ENCODE measurements around the gene GRID2. TPM values are rescaled to one million over a fixed set of nuclear protein-coding genes. Genes with fewer than 3 reads are reported as not detected.

The GRID2 gene
- total RNA-seq, 1 experiment from 2014 or later = not detected

DNA sequence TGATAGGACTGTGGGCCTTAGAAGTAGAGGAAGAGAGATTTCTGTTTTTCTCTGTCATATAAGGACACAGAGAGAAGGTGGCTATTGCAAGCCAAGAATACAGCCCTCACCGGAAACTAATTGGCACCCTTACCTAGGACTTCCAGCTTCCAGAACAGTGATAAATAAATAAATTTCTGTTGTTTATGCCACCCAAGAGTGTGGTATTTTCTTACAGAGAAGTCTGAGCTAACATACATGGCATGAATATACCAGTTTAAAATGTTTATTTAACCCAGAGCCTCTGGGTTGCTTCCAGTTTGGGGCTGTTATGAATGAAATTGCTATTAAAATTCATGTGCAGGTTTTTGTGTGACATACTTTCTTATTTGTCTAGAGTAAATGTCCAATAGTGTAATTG, 870.8 kb downstream of the GRID2 start:
- intact Hi-C loops (cut with micrococcal nuclease) = no loop called here
- no peaks in the 10 kb centered on the region for H3K4me1 Mint-ChIP-seq (ENCODE audit: insufficient read depth, unreplicated experiment)
- TF ChIP-seq, protein P1, sequence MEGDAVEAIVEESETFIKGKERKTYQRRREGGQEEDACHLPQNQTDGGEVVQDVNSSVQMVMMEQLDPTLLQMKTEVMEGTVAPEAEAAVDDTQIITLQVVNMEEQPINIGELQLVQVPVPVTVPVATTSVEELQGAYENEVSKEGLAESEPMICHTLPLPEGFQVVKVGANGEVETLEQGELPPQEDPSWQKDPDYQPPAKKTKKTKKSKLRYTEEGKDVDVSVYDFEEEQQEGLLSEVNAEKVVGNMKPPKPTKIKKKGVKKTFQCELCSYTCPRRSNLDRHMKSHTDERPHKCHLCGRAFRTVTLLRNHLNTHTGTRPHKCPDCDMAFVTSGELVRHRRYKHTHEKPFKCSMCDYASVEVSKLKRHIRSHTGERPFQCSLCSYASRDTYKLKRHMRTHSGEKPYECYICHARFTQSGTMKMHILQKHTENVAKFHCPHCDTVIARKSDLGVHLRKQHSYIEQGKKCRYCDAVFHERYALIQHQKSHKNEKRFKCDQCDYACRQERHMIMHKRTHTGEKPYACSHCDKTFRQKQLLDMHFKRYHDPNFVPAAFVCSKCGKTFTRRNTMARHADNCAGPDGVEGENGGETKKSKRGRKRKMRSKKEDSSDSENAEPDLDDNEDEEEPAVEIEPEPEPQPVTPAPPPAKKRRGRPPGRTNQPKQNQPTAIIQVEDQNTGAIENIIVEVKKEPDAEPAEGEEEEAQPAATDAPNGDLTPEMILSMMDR (IDR thresholded peaks at IDR 0.05; ENCODE audit: unreplicated experiment) = no peak

DNA sequence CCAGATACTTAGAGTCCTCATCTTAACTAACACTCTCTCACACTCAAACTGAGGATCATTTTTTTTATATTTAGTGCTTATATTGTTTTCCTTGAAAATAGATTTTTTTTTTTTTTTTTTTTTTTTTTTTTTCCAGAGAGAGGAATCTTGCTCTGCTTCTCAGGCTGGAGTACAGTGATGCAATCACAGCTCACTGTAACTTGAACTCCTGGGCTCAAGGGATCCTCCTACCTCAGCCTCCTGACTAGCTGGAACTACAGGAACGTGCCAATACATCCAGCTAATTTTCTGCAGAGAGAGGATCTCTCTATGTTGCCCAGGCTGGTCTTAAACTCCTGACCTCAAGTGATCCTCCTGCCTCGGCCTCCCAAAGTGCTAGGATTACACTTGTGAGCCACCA, 874.5 kb downstream of the GRID2 start:
- TF ChIP-seq, protein P1 (IDR thresholded peaks at IDR 0.05; ENCODE audit: unreplicated experiment) = no peak
- no peak overlapping the region for H3K27ac Mint-ChIP-seq (ENCODE audit: low read depth, unreplicated experiment)
- no peaks in the 10 kb centered on the region for H3K9me3 Mint-ChIP-seq (ENCODE audit: unreplicated experiment)
- peaks cover 12% of the 10 kb centered on the region for H3K4me1 Mint-ChIP-seq (ENCODE audit: insufficient read depth, unreplicated experiment)
- intact Hi-C loops (cut with micrococcal nuclease) = no loop called here
- DNase-seq (ENCODE audit: unreplicated experiment) = peak; percentile 32
- H3K36me3 Mint-ChIP-seq (ENCODE audit: insufficient read depth, unreplicated experiment) = peaks cover under 1% of the 10 kb centered on the region
- no TSS peak for BruUV-seq (replicated peaks)
- POLR2A ChIA-PET = no interaction called here
- no peak overlapping the region for H3K4me3 Mint-ChIP-seq (ENCODE audit: unreplicated experiment)
- CTCF ChIA-PET = interaction anchor here (0.7 to 2.5 kb wide), 4 partner anchors 12 to 441 kb away, joined by 3 to 6 read pairs (median 3); no protein-coding TSS in a partner anchor
- H3K27me3 Mint-ChIP-seq (ENCODE audit: insufficient read depth, unreplicated experiment) = no peaks in the 10 kb centered on the region

More for the DNA sequence above, 870.8 kb downstream of the GRID2 start:
- H3K4me3 Mint-ChIP-seq (ENCODE audit: unreplicated experiment) = no peak overlapping the region
- no peaks in the 10 kb centered on the region for H3K36me3 Mint-ChIP-seq (ENCODE audit: insufficient read depth, unreplicated experiment)
- H3K27me3 Mint-ChIP-seq (ENCODE audit: insufficient read depth, unreplicated experiment) = no peaks in the 10 kb centered on the region
- no TSS peak for BruUV-seq (replicated peaks)
- CTCF ChIA-PET = interaction anchor here (0.6 kb wide), 1 partner anchor 9 kb away, joined by 3 read pairs; no protein-coding TSS in a partner anchor
- no peak for DNase-seq (ENCODE audit: unreplicated experiment)
- H3K27ac Mint-ChIP-seq (ENCODE audit: low read depth, unreplicated experiment) = no peak overlapping the region
- H3K9me3 Mint-ChIP-seq (ENCODE audit: unreplicated experiment) = no peaks in the 10 kb centered on the region
- POLR2A ChIA-PET = no interaction called here

DNA sequence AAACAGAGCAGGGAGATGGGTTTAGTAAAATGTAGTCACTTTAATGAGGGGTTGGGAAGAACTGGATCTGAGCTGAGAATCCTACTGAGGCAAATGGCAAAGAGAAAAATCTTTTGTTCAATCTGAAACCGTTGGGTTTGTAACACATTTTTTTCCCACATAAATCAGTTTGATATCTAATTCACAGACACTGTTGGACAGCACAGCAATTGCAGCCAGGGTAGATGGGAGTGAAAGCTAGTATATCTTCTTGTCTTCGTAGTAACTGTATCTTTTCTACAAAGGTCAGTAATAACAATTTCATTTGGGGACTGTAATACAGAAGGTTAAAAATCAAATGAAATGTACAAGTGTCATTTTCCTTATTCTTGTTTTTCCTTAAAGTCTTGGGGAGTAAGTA, 875.3 kb downstream of the GRID2 start:
- no peak for DNase-seq (ENCODE audit: unreplicated experiment)
- Mint-ChIP-seq H3K4me3 (ENCODE audit: unreplicated experiment) (no peak overlapping the region), H3K9me3 (ENCODE audit: unreplicated experiment) (no peaks in the 10 kb centered on the region), H3K36me3 (ENCODE audit: insufficient read depth, unreplicated experiment) (peaks cover 5% of the 10 kb centered on the region), H3K27ac (ENCODE audit: low read depth, unreplicated experiment) (no peak overlapping the region), H3K4me1 (ENCODE audit: insufficient read depth, unreplicated experiment) (peaks cover 20% of the 10 kb centered on the region), H3K27me3 (ENCODE audit: insufficient read depth, unreplicated experiment) (no peaks in the 10 kb centered on the region)
- TF ChIP-seq, protein P1 (IDR thresholded peaks at IDR 0.05; ENCODE audit: unreplicated experiment) = no peak
- POLR2A ChIA-PET = interaction anchor here (1.0 kb wide), 1 partner anchor 35 kb away, joined by 3 read pairs; no protein-coding TSS in a partner anchor
- CTCF ChIA-PET = interaction anchor here (1.1 to 2.5 kb wide), 3 partner anchors 13 to 442 kb away, joined by 3 to 6 read pairs (median 3); no protein-coding TSS in a partner anchor
- intact Hi-C loops (cut with micrococcal nuclease) = no loop called here
- BruUV-seq (replicated peaks) = no TSS peak

DNA sequence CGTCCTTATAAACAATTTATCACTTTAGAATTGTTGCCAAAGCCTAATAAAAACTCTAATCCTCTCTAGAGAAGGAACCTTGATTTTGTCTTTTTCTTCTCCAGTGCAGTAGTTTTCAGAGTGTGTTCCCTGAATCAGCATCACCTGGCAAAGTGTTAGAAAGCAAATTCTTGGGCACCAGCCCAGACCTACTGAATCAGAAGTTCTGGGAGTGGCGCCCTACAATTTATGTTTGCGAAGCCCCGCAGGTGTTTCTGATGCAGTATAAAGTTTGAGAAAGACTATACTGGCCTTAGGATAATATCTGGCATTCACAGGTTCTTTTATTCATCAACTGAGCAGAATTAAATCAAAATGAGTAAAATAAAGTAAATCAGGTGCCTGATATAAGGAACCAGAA, 879.0 kb downstream of the GRID2 start:
- TF ChIP-seq, protein P1 (IDR thresholded peaks at IDR 0.05; ENCODE audit: unreplicated experiment) = no peak
- Mint-ChIP-seq H3K9me3 (ENCODE audit: unreplicated experiment) (no peaks in the 10 kb centered on the region), H3K4me1 (ENCODE audit: insufficient read depth, unreplicated experiment) (peaks cover 23% of the 10 kb centered on the region), H3K27me3 (ENCODE audit: insufficient read depth, unreplicated experiment) (no peaks in the 10 kb centered on the region), H3K36me3 (ENCODE audit: insufficient read depth, unreplicated experiment) (peaks cover 5% of the 10 kb centered on the region), H3K4me3 (ENCODE audit: unreplicated experiment) (no peak overlapping the region), H3K27ac (ENCODE audit: low read depth, unreplicated experiment) (peak overlapping the region; percentile 90)
- no TSS peak for BruUV-seq (replicated peaks)
- intact Hi-C loops (cut with micrococcal nuclease) = loop anchor here (10.0 kb wide), 1 partner anchor 208 kb away; no protein-coding TSS in a partner anchor
- CTCF ChIA-PET = interaction anchor here (0.6 to 1.3 kb wide), 3 partner anchors 19 to 986 kb away, joined by 4 to 6 read pairs (median 4); no protein-coding TSS in a partner anchor
- POLR2A ChIA-PET = no interaction called here
- peak; percentile 91 for DNase-seq (ENCODE audit: unreplicated experiment)

Measured in MCF 10A (cell line).